ENCODE measurements around the gene ASPM.

DNA sequence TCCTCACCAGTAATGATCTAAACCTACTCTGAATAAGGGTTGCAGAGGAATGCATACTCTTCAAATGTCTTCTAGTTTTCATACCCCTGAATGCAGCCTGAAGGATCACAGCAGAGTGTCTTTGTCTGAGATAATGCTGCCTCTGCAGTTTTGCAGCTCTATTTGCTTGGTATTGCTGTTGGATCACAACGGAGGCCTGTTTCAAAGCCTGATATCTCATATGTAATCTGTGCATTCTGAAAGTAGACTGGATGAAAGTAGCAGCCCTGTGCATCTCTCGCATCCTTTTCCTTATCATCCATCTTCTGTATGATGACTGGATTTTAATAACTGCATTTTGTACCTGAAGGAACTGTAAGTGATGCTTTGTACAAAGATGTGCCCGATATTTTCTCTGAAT, 44.5 kb downstream of the ASPM start:
- TF ChIP-seq, protein P1, sequence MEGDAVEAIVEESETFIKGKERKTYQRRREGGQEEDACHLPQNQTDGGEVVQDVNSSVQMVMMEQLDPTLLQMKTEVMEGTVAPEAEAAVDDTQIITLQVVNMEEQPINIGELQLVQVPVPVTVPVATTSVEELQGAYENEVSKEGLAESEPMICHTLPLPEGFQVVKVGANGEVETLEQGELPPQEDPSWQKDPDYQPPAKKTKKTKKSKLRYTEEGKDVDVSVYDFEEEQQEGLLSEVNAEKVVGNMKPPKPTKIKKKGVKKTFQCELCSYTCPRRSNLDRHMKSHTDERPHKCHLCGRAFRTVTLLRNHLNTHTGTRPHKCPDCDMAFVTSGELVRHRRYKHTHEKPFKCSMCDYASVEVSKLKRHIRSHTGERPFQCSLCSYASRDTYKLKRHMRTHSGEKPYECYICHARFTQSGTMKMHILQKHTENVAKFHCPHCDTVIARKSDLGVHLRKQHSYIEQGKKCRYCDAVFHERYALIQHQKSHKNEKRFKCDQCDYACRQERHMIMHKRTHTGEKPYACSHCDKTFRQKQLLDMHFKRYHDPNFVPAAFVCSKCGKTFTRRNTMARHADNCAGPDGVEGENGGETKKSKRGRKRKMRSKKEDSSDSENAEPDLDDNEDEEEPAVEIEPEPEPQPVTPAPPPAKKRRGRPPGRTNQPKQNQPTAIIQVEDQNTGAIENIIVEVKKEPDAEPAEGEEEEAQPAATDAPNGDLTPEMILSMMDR (IDR thresholded peaks at IDR 0.05), result no peak
- no peak for TF ChIP-seq EZH2 (IDR thresholded peaks at IDR 0.05; ENCODE audit: borderline replicate concordance, insufficient read depth, low read depth, low read length, poor library complexity, severe bottlenecking)

Measured in B cell (primary cell).